NCI-H2029 (cell line): ENCODE results near the gene IL19.

Experiments
- DNase-seq: peaks from one replicate; lab custom pipeline; 2025; lab: John Stamatoyannopoulos, UW

The IL19 gene

GRCh38 chr1:206770531-206771337 lies at the start of gene IL19:
Gene IL19, plus strand, starts transcription at chr1:206770773. Its CDS starts 65,890 bp downstream, at chr1:206836663.
- DNase-seq = no peak

GRCh38 chr1:206721454-206721853 lies 49.1 kb upstream of the IL19 start:
- no peak for DNase-seq

GRCh38 chr1:206722751-206723461 lies 47.7 kb upstream of the IL19 start:
- no peak for DNase-seq

- no peak for DNase-seq
Measured at GRCh38 chr1:206723462-206723804, 47.1 kb upstream of the IL19 start.

GRCh38 chr1:206723805-206724472 lies 46.6 kb upstream of the IL19 start:
- DNase-seq = no peak

- no peak for DNase-seq
Measured at GRCh38 chr1:206725109-206725963, 45.2 kb upstream of the IL19 start.

GRCh38 chr1:206727981-206728696 lies 42.4 kb upstream of the IL19 start:
- DNase-seq = no peak

GRCh38 chr1:206728697-206728987 lies 41.9 kb upstream of the IL19 start:
- DNase-seq = no peak

- DNase-seq = no peak
Measured at GRCh38 chr1:206729050-206729449, 41.5 kb upstream of the IL19 start.

GRCh38 chr1:206729507-206729906 lies 41.1 kb upstream of the IL19 start:
- DNase-seq = no peak

GRCh38 chr1:206732508-206732907 lies 38.1 kb upstream of the IL19 start:
- DNase-seq = no peak

- no peak for DNase-seq
Measured at GRCh38 chr1:206732992-206733391, 37.6 kb upstream of the IL19 start.

- no peak for DNase-seq
Measured at GRCh38 chr1:206734499-206735142, 36.0 kb upstream of the IL19 start.

- no peak for DNase-seq
Measured at GRCh38 chr1:206735553-206736031, 35.0 kb upstream of the IL19 start.

- DNase-seq = no peak
Measured at GRCh38 chr1:206736878-206737728, 33.5 kb upstream of the IL19 start.

GRCh38 chr1:206737729-206738201 lies 32.8 kb upstream of the IL19 start:
- no peak for DNase-seq

GRCh38 chr1:206738370-206739366 lies 31.9 kb upstream of the IL19 start:
- no peak for DNase-seq

GRCh38 chr1:206739411-206740076 lies 31.0 kb upstream of the IL19 start:
- no peak for DNase-seq
